Mucosa of stomach (tissue), 1 donor: Measurements from ENCODE around the gene TENM3.

Source experiments
- H3K27me3 ChIP-seq: one replicate; pipeline ENCODE4 v1.7.0; 2013; ENCODE audit warnings: mild to moderate bottlenecking, low read length; ENCODE audit not compliant: control insufficient read depth, insufficient read depth
- H3K36me3 ChIP-seq: one replicate; pipeline ENCODE4 v1.7.0; 2013; ENCODE audit warnings: low read length; ENCODE audit not compliant: control insufficient read depth, insufficient read depth
- H3K4me1 ChIP-seq: one replicate; pipeline ENCODE4 v1.7.0; 2013; ENCODE audit warnings: mild to moderate bottlenecking, low read length; ENCODE audit not compliant: control insufficient read depth, insufficient read depth
- H3K4me3 ChIP-seq: one replicate; pipeline ENCODE4 v1.7.0; 2013; ENCODE audit warnings: low read length
- H3K9ac ChIP-seq: one replicate; pipeline ENCODE4 v1.7.0; 2013; ENCODE audit warnings: mild to moderate bottlenecking, low read length, moderate library complexity
- H3K9me3 ChIP-seq: one replicate; pipeline ENCODE4 v1.7.0; 2013; ENCODE audit warnings: mild to moderate bottlenecking, low read length, moderate library complexity; ENCODE audit not compliant: control insufficient read depth
- donor health status: Pancreatic carcinoma.

Gene TENM3

GRCh38 chr4:182454440-182455013 lies 211.3 kb downstream of the TENM3 start:
- Histone ChIP-seq H3K36me3 (no peaks in the 10 kb centered on the region), H3K9ac (no peak overlapping the region), H3K27me3 (peaks cover 19% of the 10 kb centered on the region), H3K4me3 (no peak overlapping the region), H3K9me3 (no peaks in the 10 kb centered on the region), H3K4me1 (peaks cover under 1% of the 10 kb centered on the region)

DNA sequence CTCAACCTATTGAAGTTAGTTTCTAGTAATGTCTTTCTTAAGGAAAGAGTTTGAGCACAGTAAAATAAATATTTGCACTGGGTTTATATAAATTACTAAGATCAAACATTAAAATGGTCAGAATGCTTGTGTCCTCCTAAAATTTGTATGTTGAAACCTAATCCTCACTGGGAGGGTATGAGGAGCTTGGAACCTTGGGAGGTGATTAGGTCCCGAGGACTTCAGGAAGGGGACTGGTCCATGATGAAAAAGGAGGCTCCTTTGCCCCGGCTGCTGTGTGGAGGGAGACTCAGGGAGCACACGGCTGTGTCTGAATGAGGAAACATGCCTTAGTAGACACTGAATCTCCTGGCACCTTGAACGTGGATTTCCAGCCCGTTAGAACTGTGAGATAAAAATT lies 221.9 kb downstream of the TENM3 start:
- Histone ChIP-seq H3K36me3 (no peaks in the 10 kb centered on the region), H3K9me3 (no peaks in the 10 kb centered on the region), H3K9ac (no peak overlapping the region), H3K4me3 (no peak overlapping the region), H3K4me1 (no peaks in the 10 kb centered on the region), H3K27me3 (no peaks in the 10 kb centered on the region)

DNA sequence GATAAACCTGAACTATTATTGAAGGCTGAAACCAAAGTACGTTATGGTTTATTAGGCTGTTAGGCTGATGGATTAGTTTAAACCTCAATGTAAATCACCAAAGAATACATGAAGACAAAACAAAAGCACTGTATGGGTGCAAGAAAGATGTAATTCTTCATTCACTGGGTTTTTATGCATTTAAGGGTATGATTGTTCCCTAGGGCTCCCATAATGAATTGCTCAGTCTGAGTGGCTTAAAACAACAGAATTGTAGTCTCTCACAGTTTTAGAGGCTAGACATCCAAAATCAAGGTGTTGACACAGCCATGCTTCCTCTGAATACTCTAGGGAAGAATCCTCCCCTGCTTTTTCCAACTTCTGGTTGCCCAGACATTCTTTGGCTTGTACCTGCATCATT lies 222.8 kb downstream of the TENM3 start:
- Histone ChIP-seq H3K4me1 (no peaks in the 10 kb centered on the region), H3K27me3 (no peaks in the 10 kb centered on the region), H3K36me3 (no peaks in the 10 kb centered on the region), H3K9me3 (no peaks in the 10 kb centered on the region), H3K9ac (no peak overlapping the region), H3K4me3 (no peak overlapping the region)

DNA sequence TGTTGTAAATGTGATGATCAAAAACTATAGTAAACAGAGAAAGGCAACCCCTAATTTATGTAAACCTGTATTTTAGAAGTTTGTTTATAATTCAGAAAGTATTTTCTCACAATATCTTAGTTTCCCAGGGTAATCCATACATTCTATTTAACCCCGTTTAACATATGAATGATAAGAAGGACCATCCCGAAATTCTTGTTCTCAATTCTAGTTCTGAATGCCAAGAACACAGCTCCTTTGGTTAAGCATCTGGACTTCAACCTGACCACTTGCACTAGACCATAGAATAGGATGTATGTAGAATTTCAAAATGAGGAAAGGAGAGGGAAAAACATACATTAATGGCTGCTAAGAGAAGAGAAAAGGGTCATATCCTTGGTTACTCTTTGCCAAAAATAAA lies 227.0 kb downstream of the TENM3 start:
- Histone ChIP-seq H3K4me1 (no peaks in the 10 kb centered on the region), H3K27me3 (no peaks in the 10 kb centered on the region), H3K9ac (no peak overlapping the region), H3K36me3 (no peaks in the 10 kb centered on the region), H3K4me3 (no peak overlapping the region), H3K9me3 (no peaks in the 10 kb centered on the region)

DNA sequence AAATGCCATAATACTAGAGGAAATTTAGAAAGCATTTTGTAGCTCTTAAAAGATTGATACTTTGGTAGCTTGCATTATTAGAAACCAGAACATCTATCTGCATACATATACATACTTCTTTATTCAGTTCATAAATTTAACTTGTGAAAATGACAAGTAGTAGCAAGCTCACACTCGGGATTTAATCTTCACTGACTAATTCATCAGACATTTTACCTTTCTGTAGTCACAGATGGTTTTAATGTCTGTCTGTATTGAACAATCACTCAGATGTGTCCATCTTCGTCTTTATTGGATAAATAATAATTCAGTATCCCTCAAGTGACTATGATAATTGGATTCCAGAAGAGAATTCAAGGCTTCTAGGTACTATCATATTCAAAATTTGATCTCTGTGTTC lies 232.3 kb downstream of the TENM3 start:
- Histone ChIP-seq H3K27me3 (peaks cover 3% of the 10 kb centered on the region), H3K9ac (no peak overlapping the region), H3K4me1 (no peaks in the 10 kb centered on the region), H3K9me3 (no peaks in the 10 kb centered on the region), H3K36me3 (no peaks in the 10 kb centered on the region), H3K4me3 (no peak overlapping the region)

DNA sequence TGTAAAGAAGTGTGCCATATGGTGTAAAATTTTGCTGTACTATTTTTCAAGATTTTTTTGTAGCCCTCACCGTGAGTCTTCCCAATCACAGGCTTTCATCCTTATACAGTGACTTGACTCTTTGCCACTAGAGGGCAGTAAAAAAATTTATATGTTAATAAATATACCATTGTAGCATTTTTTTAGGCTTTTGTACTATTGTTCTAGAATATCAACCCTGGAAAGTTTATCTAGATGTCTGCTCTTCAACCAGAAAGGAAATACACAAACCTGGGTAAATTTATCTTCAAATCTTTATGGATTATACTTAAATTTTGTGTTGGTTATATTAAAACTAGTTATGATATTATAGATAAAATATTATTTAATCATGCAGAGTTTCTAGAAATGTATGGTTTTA lies 235.3 kb downstream of the TENM3 start:
- Histone ChIP-seq H3K4me3 (no peak overlapping the region), H3K4me1 (no peaks in the 10 kb centered on the region), H3K27me3 (peaks cover 3% of the 10 kb centered on the region), H3K9ac (no peak overlapping the region), H3K9me3 (no peaks in the 10 kb centered on the region), H3K36me3 (no peaks in the 10 kb centered on the region)

DNA sequence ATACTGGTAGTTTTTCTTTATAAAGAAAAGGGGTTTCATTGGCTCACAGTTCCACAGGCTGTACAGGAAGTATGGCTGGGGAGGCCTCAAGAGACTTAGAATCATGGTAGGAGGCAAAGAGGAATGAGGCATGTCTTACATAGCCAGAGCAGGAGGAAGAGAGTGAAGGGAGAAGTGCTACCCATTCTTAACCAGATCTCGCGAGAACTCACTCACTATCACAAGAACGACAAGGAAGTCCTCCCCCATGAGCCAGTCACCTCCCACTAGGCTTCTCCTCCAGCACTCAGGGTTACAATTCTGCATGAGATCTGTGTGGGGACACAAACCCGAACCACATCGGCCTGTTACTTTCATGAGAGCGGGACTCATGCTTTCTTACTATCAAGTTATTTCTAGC lies 240.5 kb downstream of the TENM3 start:
- H3K9me3 ChIP-seq = no peaks in the 10 kb centered on the region
- H3K36me3 ChIP-seq = no peaks in the 10 kb centered on the region
- H3K27me3 ChIP-seq = no peaks in the 10 kb centered on the region
- H3K4me3 ChIP-seq = no peak overlapping the region
- H3K4me1 ChIP-seq = no peaks in the 10 kb centered on the region
- no peak overlapping the region for H3K9ac ChIP-seq

GRCh38 chr4:182486881-182487280 lies 243.7 kb downstream of the TENM3 start:
- H3K9ac ChIP-seq = no peak overlapping the region
- no peaks in the 10 kb centered on the region for H3K36me3 ChIP-seq
- no peaks in the 10 kb centered on the region for H3K27me3 ChIP-seq
- H3K4me1 ChIP-seq = no peaks in the 10 kb centered on the region
- H3K4me3 ChIP-seq = no peak overlapping the region
- H3K9me3 ChIP-seq = no peaks in the 10 kb centered on the region

GRCh38 chr4:182488896-182489295 lies 245.7 kb downstream of the TENM3 start:
- Histone ChIP-seq H3K4me3 (no peak overlapping the region), H3K27me3 (no peaks in the 10 kb centered on the region), H3K4me1 (no peaks in the 10 kb centered on the region), H3K9ac (no peak overlapping the region), H3K9me3 (no peaks in the 10 kb centered on the region), H3K36me3 (no peaks in the 10 kb centered on the region)

- H3K36me3 ChIP-seq = no peaks in the 10 kb centered on the region
- no peaks in the 10 kb centered on the region for H3K9me3 ChIP-seq
- no peaks in the 10 kb centered on the region for H3K27me3 ChIP-seq
- H3K4me3 ChIP-seq = no peak overlapping the region
- no peak overlapping the region for H3K9ac ChIP-seq
- H3K4me1 ChIP-seq = no peaks in the 10 kb centered on the region
Measured at GRCh38 chr4:182489607-182490006, 246.4 kb downstream of the TENM3 start.

GRCh38 chr4:182491719-182492118 lies 248.5 kb downstream of the TENM3 start:
- Histone ChIP-seq H3K27me3 (no peaks in the 10 kb centered on the region), H3K4me3 (no peak overlapping the region), H3K36me3 (no peaks in the 10 kb centered on the region), H3K9me3 (no peaks in the 10 kb centered on the region), H3K9ac (no peak overlapping the region), H3K4me1 (no peaks in the 10 kb centered on the region)

GRCh38 chr4:182492423-182492822 lies 249.2 kb downstream of the TENM3 start:
- Histone ChIP-seq H3K27me3 (no peaks in the 10 kb centered on the region), H3K4me1 (no peaks in the 10 kb centered on the region), H3K9ac (no peak overlapping the region), H3K36me3 (no peaks in the 10 kb centered on the region), H3K9me3 (no peaks in the 10 kb centered on the region), H3K4me3 (no peak overlapping the region)

DNA sequence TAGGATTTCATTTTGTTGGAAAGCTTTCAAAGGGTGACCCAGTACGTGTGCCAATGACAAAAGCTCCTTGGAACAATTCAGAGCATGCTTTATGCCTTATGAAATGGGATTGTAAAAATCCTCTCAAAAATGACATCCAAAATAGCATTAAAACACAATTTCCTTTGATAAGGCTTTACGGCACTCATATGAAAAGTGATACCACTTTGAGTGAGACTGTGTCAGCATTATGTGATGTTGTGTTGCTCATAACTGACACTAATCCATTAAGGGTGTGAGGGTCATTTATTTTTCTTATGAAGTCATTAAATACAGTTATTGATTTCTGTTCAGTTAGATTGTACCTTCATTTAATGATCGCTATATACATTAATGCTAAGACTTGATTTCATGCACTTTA lies 250.2 kb downstream of the TENM3 start:
- Histone ChIP-seq H3K27me3 (no peaks in the 10 kb centered on the region), H3K9me3 (no peaks in the 10 kb centered on the region), H3K4me3 (no peak overlapping the region), H3K4me1 (no peaks in the 10 kb centered on the region), H3K36me3 (no peaks in the 10 kb centered on the region), H3K9ac (no peak overlapping the region)
